H54 (cell line): ENCODE results near the gene LRFN3.

ENCODE experiments used
- DNase-seq: peaks from one replicate; pipeline ENCODE4 v3.0.0; 2011; ENCODE audit warnings: low spot score, mixed read lengths; ENCODE audit not compliant: insufficient read length
- FAIRE-seq: peaks from 3 replicates; lab custom pipeline; 2011; peaks lifted over from hg19 to GRCh38; lab: Jason Lieb, UNC
- POLR2A ChIP-seq: IDR thresholded peaks from 2 replicates; pipeline ENCODE4 v1.6.1; 2011; ENCODE audit warnings: low read depth, mild to moderate bottlenecking, low read length

LRFN3 gene

GRCh38 chr19:35986664-35987570 is 50.7 kb downstream of the LRFN3 start:
- FAIRE-seq (no peak), DNase-seq (no peak)
- TF ChIP-seq POLR2A: no peak

- DNase-seq (no peak), FAIRE-seq (no peak)
- TF ChIP-seq POLR2A: no peak
These were observed 51.4 kb downstream of the LRFN3 start for GRCh38 chr19:35987571-35987896.

DNA sequence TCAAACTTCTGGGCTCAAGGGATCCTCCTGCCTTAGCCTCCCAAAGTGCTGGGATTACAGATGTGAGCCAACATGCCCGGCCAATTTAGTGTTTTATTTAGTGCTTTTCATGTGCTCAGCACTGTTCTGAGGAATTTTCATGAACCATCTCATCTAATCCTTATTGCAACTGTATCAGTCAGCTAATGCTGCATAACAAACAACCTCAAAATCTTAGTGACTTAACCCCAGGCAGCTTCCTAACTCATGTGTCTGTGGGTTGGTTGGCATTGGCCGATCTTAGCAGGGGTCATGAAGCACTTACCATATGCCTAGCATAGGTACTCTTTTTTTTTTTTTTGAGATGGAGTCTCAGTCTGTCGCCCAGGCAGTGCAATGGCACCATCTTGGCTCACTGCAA is 52.6 kb downstream of the LRFN3 start:
- no peak for FAIRE-seq
- no peak for TF ChIP-seq POLR2A
- no peak for DNase-seq

DNA sequence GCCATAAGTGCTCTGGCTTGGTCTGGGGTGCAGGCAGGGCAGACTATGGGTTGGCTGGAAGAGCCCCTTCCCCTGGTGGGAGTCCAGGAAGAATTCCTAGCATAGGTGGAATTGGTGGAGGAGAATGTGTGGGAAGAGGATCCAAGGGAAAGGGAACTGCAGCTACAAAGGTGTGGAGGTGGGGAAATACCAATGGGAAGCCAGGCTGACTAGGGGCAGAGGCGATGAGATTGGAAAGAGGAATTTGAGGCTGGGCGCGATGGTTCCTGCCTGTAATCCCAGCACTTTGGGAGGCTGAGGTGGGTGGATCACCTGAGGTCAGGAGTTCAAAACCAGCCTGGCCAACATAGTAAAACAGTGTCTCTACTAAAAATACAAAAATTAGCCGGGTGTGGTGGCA is 54.0 kb downstream of the LRFN3 start:
- DNase-seq (no peak), FAIRE-seq (no peak)
- no peak for TF ChIP-seq POLR2A

GRCh38 chr19:35990771-35991730 is 54.9 kb downstream of the LRFN3 start:
- DNase-seq (no peak), FAIRE-seq (no peak)
- no peak for TF ChIP-seq POLR2A

GRCh38 chr19:35991731-35992450 is 55.7 kb downstream of the LRFN3 start:
- DNase-seq: no peak
- no peak for TF ChIP-seq POLR2A
- no peak for FAIRE-seq

DNA sequence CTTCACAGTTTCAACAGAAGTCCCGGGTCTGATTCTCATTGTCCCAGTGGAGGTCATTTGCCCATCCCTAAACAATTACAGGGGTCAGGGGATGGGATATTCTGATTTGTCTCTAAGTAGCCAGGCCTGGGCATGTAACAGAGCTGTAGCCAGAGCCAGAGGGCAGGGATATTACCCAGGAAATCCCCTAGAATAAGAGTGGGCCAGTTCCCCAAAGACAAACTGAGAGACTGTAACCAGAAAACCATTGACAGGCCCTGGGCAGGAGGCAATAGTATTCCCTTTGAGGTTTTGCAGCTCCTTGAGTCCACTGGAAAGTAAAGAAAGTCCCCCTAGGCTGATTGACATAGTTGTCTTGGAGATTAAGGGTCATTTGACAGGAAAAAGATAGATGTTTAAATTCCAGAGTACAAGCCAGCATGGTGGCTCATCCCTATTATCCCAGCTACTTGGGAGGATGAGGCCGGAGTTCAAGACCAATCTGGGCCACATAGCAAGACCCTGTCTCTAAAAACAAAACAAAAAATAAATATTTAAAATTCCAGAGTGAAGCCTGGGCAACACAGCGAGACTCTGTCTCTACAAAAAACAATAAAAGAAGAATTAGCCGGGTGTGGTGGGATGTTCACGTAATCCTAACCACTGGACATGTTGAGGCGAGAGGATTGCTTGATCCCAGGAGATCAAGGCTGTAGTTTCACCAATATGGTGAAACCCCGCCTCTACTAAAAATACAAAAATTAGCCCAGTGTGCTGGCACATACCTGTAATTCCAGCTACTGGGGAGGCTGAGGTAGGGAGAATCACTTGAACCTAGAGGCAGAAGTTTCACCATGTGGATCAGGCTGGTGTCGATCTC is 57.0 kb downstream of the LRFN3 start:
- no peak for DNase-seq
- no peak for FAIRE-seq
- no peak for TF ChIP-seq POLR2A

GRCh38 chr19:35993923-35994598 is 57.9 kb downstream of the LRFN3 start:
- TF ChIP-seq POLR2A: no peak
- DNase-seq: no peak

More at GRCh38 chr19:35993923-35994598, 57.9 kb downstream of the LRFN3 start:
- no peak for FAIRE-seq
